H1 (cell line): ENCODE measurements around the gene TIMM29. TPM values are rescaled to one million over a fixed set of nuclear protein-coding genes. Genes with fewer than 3 reads are reported as not detected.

Experiments
- CTCF ChIA-PET: fragments of 300-600 bp; sonication (Branson Sonifier 250); formaldehyde crosslinking; loops from one replicate; lab custom pipeline; 2021; ENCODE audit not compliant: partially characterized antibody; lab: Charles Lee
- POLR2A ChIA-PET: fragments of 300-600 bp; sonication (Branson Sonifier 250); formaldehyde crosslinking; loops from one replicate; lab custom pipeline; 2021; ENCODE audit warnings: inconsistent platforms; ENCODE audit not compliant: partially characterized antibody; lab: Charles Lee
- DNase-seq, 2 experiments: peaks; one replicate each; pipeline versions ENCODE4 v3.0.0 to v3.0.0-alpha.2; 2010 to 2022; ENCODE audit warnings: low spot score in 2 of 2, low read depth in 1 of 2, mixed read lengths in 1 of 2
- FAIRE-seq: peaks from 2 replicates; lab custom pipeline; 2011; peaks lifted over from hg19 to GRCh38; lab: Jason Lieb, UNC
- H2AFZ ChIP-seq: 2 replicates; pipeline ENCODE4 v1.8.1; 2012; ENCODE audit warnings: low read length, inconsistent platforms
- H2AK5ac ChIP-seq: 2 replicates; pipeline ENCODE4 v1.6.1; 2013; ENCODE audit warnings: low read depth, low read length
- H2BK120ac ChIP-seq: replicated peaks from 2 replicates; pipeline ENCODE3; 2013; ENCODE audit warnings: low read depth, low read length, inconsistent platforms
- H2BK12ac ChIP-seq: 2 replicates; pipeline ENCODE4 v1.6.1; 2013; ENCODE audit warnings: low read depth, low read length
- H2BK15ac ChIP-seq: 2 replicates; pipeline ENCODE4 v1.6.1; 2013; ENCODE audit warnings: low read length
- H2BK20ac ChIP-seq: 2 replicates; pipeline ENCODE4 v1.6.1; 2013; ENCODE audit warnings: low read length
- H2BK5ac ChIP-seq: 2 replicates; pipeline ENCODE4 v1.6.1; 2013; ENCODE audit warnings: low read depth, low read length
- H3K14ac ChIP-seq: 2 replicates; pipeline ENCODE4 v1.6.1; 2013; ENCODE audit warnings: inconsistent platforms; ENCODE audit not compliant: insufficient read length
- H3K18ac ChIP-seq: 2 replicates; pipeline ENCODE4 v1.6.1; 2013; ENCODE audit warnings: low read length; ENCODE audit errors: extremely low read depth
- H3K23ac ChIP-seq: 2 replicates; pipeline ENCODE4 v1.6.1; 2013; ENCODE audit warnings: inconsistent platforms; ENCODE audit not compliant: insufficient read length
- H3K23me2 ChIP-seq: 2 replicates; pipeline ENCODE4 v1.6.1; 2013; ENCODE audit warnings: low read depth, low read length
- H3K27ac ChIP-seq: 2 replicates; pipeline ENCODE4 v1.6.1; 2011; ENCODE audit warnings: low read depth, low read length, inconsistent platforms
- H3K27me3 ChIP-seq, 4 experiments: replicated peaks in 1 of 4; 1 replicate in 1 of 4; 2 replicates in 3 of 4; pipeline versions ENCODE4 v1.6.1 to v1.8.1; 2011 to 2013; ENCODE audit warnings: low read length in 3 of 4, mild to moderate bottlenecking in 3 of 4, inconsistent platforms in 2 of 4, mixed read lengths in 2 of 4, moderate library complexity in 1 of 4; ENCODE audit not compliant: control insufficient read depth in 3 of 4, insufficient read depth in 3 of 4; ENCODE audit errors: extremely low read depth in 1 of 4
- H3K36me3 ChIP-seq, 4 experiments: 2 replicates each; pipeline versions ENCODE4 v1.6.1 to v1.8.1; 2011 to 2013; ENCODE audit warnings: mild to moderate bottlenecking in 4 of 4, low read length in 3 of 4, moderate library complexity in 2 of 4, control low read depth in 1 of 4, inconsistent platforms in 1 of 4; ENCODE audit not compliant: insufficient read depth in 4 of 4, control insufficient read depth in 2 of 4
- H3K4ac ChIP-seq: replicated peaks from 2 replicates; pipeline ENCODE3; 2013; ENCODE audit warnings: low read length, low read depth, mixed read lengths, inconsistent platforms; ENCODE audit not compliant: insufficient read length
- H3K4me1 ChIP-seq, 4 experiments: replicated peaks in 1 of 4; 1 replicate in 1 of 4; 2 replicates in 3 of 4; pipeline versions ENCODE4 v1.6.1 to v1.8.1; 2011 to 2013; ENCODE audit warnings: low read length in 3 of 4, inconsistent platforms in 2 of 4, mixed read lengths in 1 of 4; ENCODE audit not compliant: insufficient read depth in 4 of 4, control insufficient read depth in 3 of 4
- H3K4me2 ChIP-seq, 2 experiments: 2 replicates each; pipeline versions ENCODE4 v1.6.1 to v1.8.1; 2011 to 2013; ENCODE audit warnings: low read depth in 2 of 2, low read length in 2 of 2, control low read depth in 1 of 2, inconsistent platforms in 1 of 2, mild to moderate bottlenecking in 1 of 2; ENCODE audit not compliant: insufficient read depth in 1 of 2
- H3K4me3 ChIP-seq, 4 experiments: fragments of 200-600, 300-600 bp in 1 of 4; sonication (generic), shearing (Covaris generic), sonication (Bioruptor Twin) in 1 of 4; 2 replicates each; pipeline versions ENCODE4 v1.5.1 to v1.8.1; 2011 to 2016; ENCODE audit warnings: low read length in 4 of 4, low read depth in 3 of 4, control low read depth in 2 of 4, inconsistent platforms in 2 of 4, mild to moderate bottlenecking in 2 of 4, mixed read lengths in 1 of 4, moderate library complexity in 1 of 4; ENCODE audit not compliant: insufficient read depth in 2 of 4; ENCODE audit errors: extremely low read depth in 1 of 4
- H3K56ac ChIP-seq: replicated peaks from 2 replicates; pipeline ENCODE3; 2013; ENCODE audit warnings: low read depth, mild to moderate bottlenecking, mixed read lengths, low read length, inconsistent platforms; ENCODE audit not compliant: insufficient read length
- H3K79me1 ChIP-seq: 2 replicates; pipeline ENCODE4 v1.6.1; 2013; ENCODE audit warnings: low read depth, low read length, control low read depth
- H3K79me2 ChIP-seq, 2 experiments: 2 replicates each; pipeline versions ENCODE4 v1.6.1 to v1.8.1; 2012 to 2013; ENCODE audit warnings: low read length in 2 of 2, mild to moderate bottlenecking in 2 of 2, inconsistent platforms in 1 of 2; ENCODE audit not compliant: insufficient read depth in 2 of 2, control insufficient read depth in 1 of 2
- H3K9ac ChIP-seq, 4 experiments: replicated peaks in 1 of 4; 1 replicate in 1 of 4; 2 replicates in 3 of 4; pipeline versions ENCODE4 v1.6.1 to v1.8.1; 2011 to 2013; ENCODE audit warnings: low read depth in 3 of 4, low read length in 3 of 4, control low read depth in 2 of 4, mild to moderate bottlenecking in 2 of 4, moderate library complexity in 2 of 4, inconsistent platforms in 1 of 4; ENCODE audit errors: extremely low read depth in 1 of 4
- H3K9me3 ChIP-seq, 2 experiments: 2 replicates each; pipeline versions ENCODE4 v1.6.1 to v1.8.1; 2012 to 2013; ENCODE audit warnings: mild to moderate bottlenecking in 2 of 2, moderate library complexity in 2 of 2, control low read depth in 1 of 2, inconsistent platforms in 1 of 2, low read depth in 1 of 2, low read length in 1 of 2, mixed read lengths in 1 of 2; ENCODE audit not compliant: insufficient read depth in 2 of 2
- H4K20me1 ChIP-seq, 2 experiments: replicated peaks in 1 of 2; 2 replicates each; pipeline versions ENCODE3 to v1.8.1; 2011 to 2013; ENCODE audit warnings: inconsistent platforms in 2 of 2, low read length in 2 of 2, mild to moderate bottlenecking in 1 of 2; ENCODE audit not compliant: insufficient read depth in 2 of 2, control insufficient read depth in 1 of 2
- H4K5ac ChIP-seq: 2 replicates; pipeline ENCODE4 v1.6.1; 2013; ENCODE audit warnings: low read length, low read depth, mixed read lengths, inconsistent platforms; ENCODE audit not compliant: insufficient read length
- H4K8ac ChIP-seq: 2 replicates; pipeline ENCODE4 v1.8.0; 2013; ENCODE audit warnings: mild to moderate bottlenecking, moderate library complexity, low read length, inconsistent platforms; ENCODE audit not compliant: insufficient read depth; ENCODE audit errors: extremely low read depth
- H4K91ac ChIP-seq: replicated peaks from 2 replicates; pipeline ENCODE3; 2013; ENCODE audit warnings: low read length, mixed read lengths, inconsistent platforms; ENCODE audit not compliant: insufficient read length
- ATF3 ChIP-seq: IDR thresholded peaks from 2 replicates; pipeline ENCODE4 v1.6.1; 2011; ENCODE audit warnings: low read depth, mild to moderate bottlenecking, low read length; ENCODE audit not compliant: insufficient read depth
- BACH1 ChIP-seq: IDR thresholded peaks from 2 replicates; pipeline ENCODE4 v1.6.1; 2012; ENCODE audit warnings: low read length, improper control_type of control experiment
- NRF1 ChIP-seq: IDR thresholded peaks from 2 replicates; pipeline ENCODE4 v1.6.1; 2011; ENCODE audit warnings: mild to moderate bottlenecking, low read depth, low read length, improper control_type of control experiment
- PHF8 ChIP-seq: fragments of 200-600 bp; sonication (generic); conservative IDR thresholded peaks from 2 replicates; pipeline ENCODE4 v1.7.1; 2012; ENCODE audit warnings: low read depth, mild to moderate bottlenecking, inconsistent platforms, low read length, moderate library complexity
- POU5F1 ChIP-seq: IDR thresholded peaks from 2 replicates; pipeline ENCODE4 v1.6.1; 2011; ENCODE audit warnings: low read depth, mild to moderate bottlenecking, low read length, moderate library complexity
- SAP30 ChIP-seq: fragments of 300-600 bp; sonication (generic); IDR thresholded peaks from 2 replicates; pipeline ENCODE4 v1.7.1; 2012; ENCODE audit warnings: low read length, moderate library complexity, mild to moderate bottlenecking, inconsistent platforms; ENCODE audit not compliant: insufficient read depth, insufficient replicate concordance
- SIN3A ChIP-seq, 2 experiments: IDR thresholded peaks in 1 of 2; conservative IDR thresholded peaks in 1 of 2; 2 replicates each; pipeline ENCODE4 v1.6.1; 2011 to 2012; ENCODE audit warnings: low read length in 2 of 2, improper control_type of control experiment in 1 of 2, low read depth in 1 of 2, mild to moderate bottlenecking in 1 of 2
- TAF1 ChIP-seq: IDR thresholded peaks from 2 replicates; pipeline ENCODE4 v1.6.1; 2011; ENCODE audit warnings: mild to moderate bottlenecking, low read depth, low read length
- TBP ChIP-seq: IDR thresholded peaks from 2 replicates; pipeline ENCODE4 v1.6.1; 2011; ENCODE audit warnings: low read depth, low read length, improper control_type of control experiment
- TEAD4 ChIP-seq: IDR thresholded peaks from 2 replicates; pipeline ENCODE4 v1.6.1; 2012; ENCODE audit warnings: low read depth, low read length, inconsistent platforms, mixed read lengths
- WGBS, 2 experiments: shearing (Covaris generic) in 1 of 2; methylation state at CpG; one replicate each; pipeline versions ENCODE4 v1.1.6 to v1.1.7; 2013 to 2015; ENCODE audit warnings: low lambda C conversion rate in 2 of 2, mixed read lengths in 2 of 2, inconsistent platforms in 1 of 2, low coverage in 1 of 2, missing lambda C conversion rate in 1 of 2; ENCODE audit not compliant: insufficient replicate concordance in 2 of 2, insufficient coverage in 1 of 2, insufficient read length in 1 of 2; ENCODE audit errors: extremely low coverage in 1 of 2, missing lambda C conversion rate in 1 of 2; 5-methylcytosine and 5-hydroxymethylcytosine counted together
- polyA plus RNA-seq, 7 experiments: library from polyadenylated mRNA; depleted of rRNA in 3 of 7; stranded (reverse) in 5 of 7; unstranded in 2 of 7; fragments of >200 nt in 5 of 7; fragments of 200-250 nt in 2 of 7; gene quantifications; 1 replicate in 5 of 7; 2 replicates in 1 of 7; 4 replicates in 1 of 7; pipeline versions ENCODE4 v1.2.1 to v1.2.3, GENCODE V29; 2011 to 2013; ENCODE audit warnings: missing spikeins in 2 of 7, mixed read lengths in 2 of 7
- total RNA-seq: library from RNA; stranded (reverse); fragmentation: NEBNext Ultra II Directional; extraction: Animal tissue kit (Norgen Biotek cat#: 25700); gene quantifications from 2 replicates; pipeline ENCODE4 v1.2.1, GENCODE V29; 2021

Gene TIMM29
- total and polyA plus RNA-seq, 2 of the 8 experiments (the other 6 are each of a cell fraction or from before 2014, with no cell fraction given): 15.9 to 24.0 TPM

- Histone ChIP-seq H4K8ac (peak overlapping the region; percentile 95), H2AFZ (no peak overlapping the region), H3K23me2 (peaks cover 5% of the 10 kb centered on the region), H3K4me2 (peak overlapping the region; percentile 83 to 100), H3K9ac (peak overlapping the region; percentile 85 to 95 (median 90)), H3K79me1 (peaks cover 19% of the 10 kb centered on the region), H4K20me1 (peaks cover 4% of the 10 kb centered on the region in 2 experiments), H2BK5ac (peak overlapping the region; percentile 9; the same call in 1 of the 2 replicates), H2BK12ac (0 out of 2 replicates have a peak overlapping the region, but pooled peaks have one; percentile 50), H3K9me3 (no peaks in the 10 kb centered on the region), H2BK20ac (no peak overlapping the region), H3K36me3 (no peaks in the 10 kb centered on the region), H2BK15ac (no peak overlapping the region), H3K23ac (no peak overlapping the region), H3K18ac (peak overlapping the region; percentile 71; the same call in 1 of the 2 replicates), H3K14ac (no peak overlapping the region), H2BK120ac (peak overlapping the region; percentile 55), H3K79me2 (peaks cover 34 to 50% of the 10 kb centered on the region in 2 experiments), H3K4me3 (peak overlapping the region; percentile 98 to 100 (median 99)), H3K4ac (peak overlapping the region; percentile 2), H3K27me3 (no peaks in the 10 kb centered on the region), H3K4me1 (peaks cover 0 to 12% (median 7%) of the 10 kb centered on the region in 4 experiments; a peak in 6 of 7 replicates), H3K56ac (peak overlapping the region; percentile 59), H2AK5ac (no peak overlapping the region), H4K91ac (peak overlapping the region; percentile 85), H3K27ac (peak overlapping the region; percentile 85), H4K5ac (peak overlapping the region; percentile 5)
- ChIA-PET POLR2A (interaction anchor here (0.9 to 5.1 kb wide), 16 partner anchors 9 to 183 kb away, joined by 3 to 28 read pairs (median 4); partner anchors contain the start of genes LDLR and TMED1), CTCF (interaction anchor here (12.4 kb wide), 1 partner anchor 22 kb away, joined by 110 read pairs; no protein-coding TSS in a partner anchor)
- FAIRE-seq (no peak), DNase-seq (peak in 1 of 2 experiments; percentile 60)
- WGBS, 2 experiments: 1% methylated on average over 36 of the region's 92 CpGs; no CpG with 5 or more reads in 1 of the 2 experiments
- TF ChIP-seq PHF8: peak; percentile 53
- TF ChIP-seq ATF3: no peak
- TF ChIP-seq BACH1: peak; percentile 53
- TF ChIP-seq NRF1: no peak
- peak; percentile 12; the same call in 1 of the 2 replicates for TF ChIP-seq TAF1
- TF ChIP-seq POU5F1: no peak
- 0 out of 4 replicates have a peak, but pooled peaks of 1 of the 2 experiments have one; percentile 6 for TF ChIP-seq SIN3A (conservative IDR thresholded peaks at IDR 0.05 in 1 of 2, IDR thresholded peaks at IDR 0.05 in 1 of 2; ENCODE audit: low read depth in 1 of 2, low read length in 2 of 2)
- TF ChIP-seq SAP30: peak; percentile 36
- TF ChIP-seq TBP: peak; percentile 30; the same call in 1 of the 2 replicates
- TF ChIP-seq TEAD4: no peak
Measured at GRCh38 chr19:10961073-10961860, 32.7 kb downstream of the TIMM29 start.
